Measurements from ENCODE around the gene TDP2.
"Not testable (repeated sequence)": the region's sequence is repeated elsewhere in the genome, so short reads cannot be mapped to it uniquely, and the experiment has no call there.

The TDP2 gene

DNA sequence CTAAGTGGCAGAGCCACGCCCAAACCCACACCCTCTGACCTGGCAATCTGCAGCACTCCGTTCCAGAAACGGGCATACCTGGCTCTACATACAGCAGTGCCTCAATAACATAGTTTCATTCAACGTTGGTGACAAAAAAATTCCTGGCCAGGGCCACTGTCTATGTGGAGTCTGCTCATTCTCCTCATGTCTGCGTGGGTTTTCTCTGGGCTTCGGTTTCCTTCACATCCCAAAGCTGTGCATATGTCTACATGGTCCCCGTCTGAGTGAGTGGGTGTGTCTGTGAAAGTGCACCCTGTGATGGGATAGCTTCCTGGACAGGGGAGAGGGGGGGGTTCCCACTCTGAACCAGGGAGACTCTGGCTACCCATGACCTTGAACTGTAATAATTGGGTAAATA lies 22.8 kb downstream of the TDP2 start:
- no peak for DNase-seq

DNA sequence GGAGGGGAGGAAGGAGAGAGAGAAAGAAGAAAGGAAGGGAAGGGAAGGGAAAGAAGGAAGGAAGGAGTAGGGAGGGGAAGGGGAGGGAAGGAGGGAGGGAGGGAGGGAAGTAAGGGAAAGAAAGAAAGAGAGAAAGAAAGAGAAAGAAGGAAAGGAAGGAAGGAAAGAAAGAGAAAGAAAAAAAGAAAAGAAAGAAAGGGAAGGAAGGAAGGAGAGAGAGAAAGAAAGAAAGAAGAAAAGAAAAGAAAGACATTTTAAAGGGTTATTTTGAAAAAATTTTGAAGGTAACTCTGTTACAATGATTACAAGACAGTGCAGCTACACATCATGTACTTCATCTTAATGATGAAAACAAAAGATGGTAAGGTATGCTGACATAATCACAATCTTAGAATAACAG lies 24.6 kb downstream of the TDP2 start:
- DNase-seq = no peak

DNA sequence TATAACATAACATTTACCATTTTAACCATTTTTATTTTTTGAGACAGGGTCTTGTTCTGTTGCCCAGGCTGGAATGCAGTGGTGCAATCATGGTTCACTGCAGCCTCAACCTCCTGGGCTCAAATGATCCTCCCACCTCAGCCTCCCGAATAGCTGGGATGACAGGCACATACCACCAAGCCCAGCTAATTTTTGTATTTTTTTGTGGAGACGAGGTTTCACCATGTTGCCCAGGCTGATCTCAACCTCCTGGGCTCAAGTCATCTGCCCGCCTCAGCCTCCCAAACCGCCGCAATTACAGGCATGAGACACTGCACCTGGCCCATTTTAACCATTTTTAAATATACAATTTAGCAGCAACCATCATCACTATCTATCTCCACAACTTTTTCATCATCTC lies 26.1 kb downstream of the TDP2 start:
- not testable (repeated sequence) for DNase-seq

DNA sequence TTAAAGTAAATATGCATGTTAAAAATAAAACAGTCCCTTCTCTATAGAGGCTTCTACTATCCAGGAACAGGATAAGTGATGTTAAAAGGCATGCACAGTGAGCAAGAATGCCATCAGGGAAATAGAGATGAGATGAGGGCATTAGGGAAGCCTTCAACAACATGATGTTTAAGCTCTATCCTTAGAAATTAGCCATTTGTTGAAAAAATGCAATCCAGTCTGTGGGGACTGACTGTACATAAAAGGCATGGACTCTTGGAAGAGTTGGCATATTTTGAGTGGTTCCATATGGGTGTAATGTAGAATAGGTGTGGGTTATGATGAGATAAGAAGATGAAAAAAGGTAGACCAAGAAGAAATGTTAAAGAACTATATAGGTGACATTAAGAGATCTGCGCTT lies 26.5 kb downstream of the TDP2 start:
- no peak for DNase-seq

DNA sequence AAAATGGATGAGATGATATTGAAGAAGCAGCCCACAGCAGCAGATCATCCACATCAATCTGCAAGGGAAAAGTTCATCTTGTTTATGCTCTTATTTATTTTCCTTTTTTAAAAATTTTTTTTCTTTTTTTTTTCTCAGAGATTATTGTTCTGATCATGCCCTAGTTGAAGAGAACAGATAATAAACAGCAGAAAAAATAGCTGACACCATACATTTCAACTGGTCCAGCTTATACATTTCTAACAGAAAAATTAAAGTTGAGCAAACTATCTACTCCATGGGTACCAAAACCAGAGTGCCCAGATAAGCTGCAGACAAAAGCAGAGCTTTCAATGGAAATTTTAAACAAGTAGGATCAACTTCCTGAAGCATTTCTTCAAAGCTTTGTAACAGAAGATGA lies 30.0 kb downstream of the TDP2 start:
- no peak for DNase-seq

- DNase-seq = no peak
Observed at GRCh38 chr6:24632573-24632972, 34.1 kb downstream of the TDP2 start.

DNA sequence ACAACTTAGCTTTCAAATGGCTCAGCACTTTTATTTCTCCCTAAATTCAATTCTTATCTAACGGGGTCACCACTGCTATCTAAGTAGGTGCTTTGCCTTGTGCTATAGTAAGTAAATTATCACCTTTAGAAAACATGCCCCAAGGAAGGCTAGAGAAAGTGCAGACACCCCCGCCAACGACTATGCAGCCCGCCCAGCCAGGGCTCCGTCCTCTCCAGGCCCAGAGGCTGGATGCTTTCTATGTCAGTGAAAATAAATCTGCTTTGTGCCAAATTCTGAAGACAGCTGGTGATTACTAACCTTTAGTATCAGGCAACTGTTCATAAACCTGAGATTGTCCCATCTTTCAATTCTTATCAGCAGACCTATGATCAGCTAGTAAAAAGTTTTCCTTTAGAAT lies 35.0 kb downstream of the TDP2 start:
- DNase-seq = no peak

GRCh38 chr6:24630856-24631505 lies 35.7 kb downstream of the TDP2 start:
- no peak for DNase-seq

DNA sequence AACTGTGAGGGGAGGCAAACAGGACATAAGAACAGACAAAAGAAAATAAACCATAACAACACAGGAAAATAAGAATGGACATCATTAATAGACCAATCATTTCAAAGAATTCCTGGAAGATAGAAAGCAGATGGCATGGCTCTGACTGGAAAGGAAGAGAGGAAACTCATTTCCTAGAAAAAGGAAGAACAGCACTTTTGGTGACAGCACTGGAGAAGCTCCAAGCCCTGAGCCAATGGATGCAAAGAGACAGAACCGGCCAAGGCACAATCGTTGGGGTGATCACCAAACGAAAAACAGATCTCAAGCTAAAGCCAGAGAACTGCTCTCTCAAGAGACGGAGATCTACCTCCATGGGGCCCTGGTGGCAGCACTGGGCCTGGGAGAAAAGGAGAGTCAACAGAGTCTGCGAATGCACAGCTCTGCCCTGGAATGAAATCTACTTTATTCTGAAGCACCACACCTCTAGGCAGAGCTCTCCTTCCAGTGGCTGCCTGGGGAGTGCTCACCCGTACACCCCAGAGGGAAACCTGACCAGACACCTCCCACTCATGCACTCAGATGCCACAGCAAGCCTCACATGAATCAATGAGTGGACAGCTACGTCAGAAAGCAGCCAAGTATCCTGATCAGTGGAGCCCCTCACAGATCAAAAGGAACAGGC lies 44.9 kb downstream of the TDP2 start:
- DNase-seq = no peak

- no peak for DNase-seq
Observed at GRCh38 chr6:24620637-24621036, 46.1 kb downstream of the TDP2 start.

GRCh38 chr6:24619661-24620060 lies 47.0 kb downstream of the TDP2 start:
- no peak for DNase-seq

GRCh38 chr6:24614648-24615047 lies 52.1 kb downstream of the TDP2 start:
- DNase-seq = no peak

GRCh38 chr6:24614043-24614420 lies 52.7 kb downstream of the TDP2 start:
- no peak for DNase-seq

DNA sequence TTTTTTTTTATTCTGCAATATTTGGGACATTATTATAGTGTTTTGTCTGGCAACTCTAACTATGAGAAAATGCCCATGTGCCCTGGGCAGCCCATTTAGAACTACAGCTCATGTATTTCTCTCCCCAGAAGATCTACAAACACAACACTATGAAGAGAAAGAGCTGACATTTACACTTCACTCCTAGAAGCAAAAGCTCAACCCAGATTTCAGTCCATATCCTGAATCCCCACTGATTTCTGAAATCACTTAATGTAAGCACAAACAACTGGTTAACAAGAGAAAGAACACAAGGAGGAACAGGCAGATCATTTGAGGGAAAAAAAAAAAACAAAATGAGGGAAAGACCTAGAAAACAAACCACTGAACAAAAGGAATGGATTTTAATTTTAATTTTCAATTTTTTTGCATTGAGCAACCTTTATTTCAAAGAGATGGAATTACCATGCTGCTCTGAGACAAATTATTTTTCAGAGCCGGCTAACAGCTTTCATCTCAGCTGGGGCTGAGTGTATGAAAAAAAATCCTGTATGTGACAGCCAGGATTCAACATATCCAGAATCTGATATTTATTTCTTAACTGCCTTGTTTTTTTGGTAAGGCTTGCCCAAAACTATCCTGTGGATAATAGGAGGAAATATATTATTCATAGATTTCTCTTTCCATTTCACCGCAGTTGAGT lies 53.2 kb downstream of the TDP2 start:
- DNase-seq = no peak

- no peak for DNase-seq
Observed at GRCh38 chr6:24610672-24611071, 56.0 kb downstream of the TDP2 start.

DNA sequence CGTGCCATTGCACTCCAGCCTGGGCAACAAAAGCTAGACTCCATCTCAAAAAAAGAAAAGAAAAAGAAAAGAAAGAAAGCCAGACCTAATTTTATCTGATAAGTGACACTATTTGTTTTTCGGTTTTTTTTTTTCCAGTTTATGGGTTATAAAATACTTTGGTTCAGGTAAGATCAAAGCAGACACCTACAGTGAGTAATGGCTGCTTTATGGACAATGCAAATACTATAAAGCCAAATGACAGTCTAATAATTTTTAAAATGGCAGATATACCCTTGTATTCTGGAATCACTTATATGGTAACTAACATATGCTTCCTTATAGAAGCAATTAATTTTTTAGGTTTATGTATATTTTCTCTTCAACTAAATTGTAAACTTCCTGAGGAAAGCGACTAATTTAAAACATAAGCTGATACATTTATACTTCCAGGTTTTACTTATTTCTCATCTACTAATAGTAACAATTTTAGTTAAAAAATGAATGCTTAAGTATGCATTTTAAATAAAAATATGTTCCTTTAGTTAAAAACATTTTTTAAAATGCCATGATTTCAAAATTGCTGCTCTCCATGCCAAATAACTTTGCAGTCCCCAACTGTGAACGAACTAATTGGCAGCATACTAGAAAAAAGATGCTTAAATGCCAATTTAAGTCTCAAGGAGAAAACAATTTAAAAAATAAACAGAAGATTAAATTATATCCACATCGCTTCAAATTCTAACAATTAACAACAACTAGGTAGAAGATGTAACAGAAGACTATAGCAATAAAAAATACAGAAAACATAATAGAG lies 59.2 kb downstream of the TDP2 start:
- DNase-seq = no peak

DNA sequence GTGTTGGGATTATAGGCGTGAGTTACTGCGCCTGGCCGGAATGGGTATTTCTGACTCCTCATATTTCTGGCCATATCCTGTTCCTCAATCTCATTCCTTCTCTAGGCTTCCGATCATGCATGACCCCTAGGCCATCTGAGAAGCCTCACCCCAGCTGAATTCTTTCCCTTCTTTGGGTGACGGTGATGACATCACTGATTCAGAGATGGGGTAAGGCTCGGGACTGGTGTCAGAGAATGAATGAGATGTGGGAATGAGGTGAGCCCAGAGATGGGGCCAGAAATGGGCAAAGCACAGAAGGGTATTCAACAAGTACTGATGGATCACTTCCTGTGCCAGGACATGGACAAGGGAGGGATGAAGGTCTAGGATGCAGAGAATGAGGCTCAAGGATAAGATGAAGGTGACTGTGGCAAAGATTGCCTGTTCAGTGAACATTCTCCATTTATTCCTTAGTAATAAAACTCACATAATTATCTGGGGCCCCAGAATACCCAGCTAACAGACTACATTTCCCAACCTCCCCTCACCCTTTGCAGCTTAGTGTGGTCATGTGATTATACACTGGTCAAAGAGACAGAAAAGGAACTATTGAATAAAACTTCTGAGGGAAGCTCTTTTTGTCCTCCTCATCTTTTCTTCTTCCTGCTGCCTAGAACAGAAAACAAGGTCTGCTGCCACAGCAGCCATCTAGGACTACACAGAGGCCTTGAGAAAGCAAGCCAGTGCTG lies 60.3 kb downstream of the TDP2 start:
- DNase-seq = no peak

GRCh38 chr6:24603241-24603640 lies 63.5 kb downstream of the TDP2 start:
- no peak for DNase-seq

- no peak for DNase-seq
Observed at GRCh38 chr6:24600903-24601302, 65.8 kb downstream of the TDP2 start.
